Activated CD4-positive, alpha-beta T cell treated with anti-CD3 and anti-CD28 coated beads, Interleukin-2, amount 10 ng/mL, durations not matched to agents 24 days and 14 days (primary cell): ENCODE measurements around the gene CCSER1. TPM values are rescaled to one million over a fixed set of nuclear protein-coding genes. Genes with fewer than 3 reads are reported as not detected.
"Not testable (repeated sequence)": the region's sequence is repeated elsewhere in the genome, so short reads cannot be mapped to it uniquely, and the experiment has no call there.

ENCODE experiments used
- DNase-seq: peaks from one replicate; pipeline ENCODE4 v3.0.0; 2022
- H3K27ac Mint-ChIP-seq: one replicate; pipeline ENCODE4 v1.8.0; 2022; ENCODE audit warnings: mild to moderate bottlenecking, mixed read lengths
- H3K27me3 Mint-ChIP-seq: one replicate; pipeline ENCODE4 v1.8.0; 2022; ENCODE audit warnings: mixed read lengths
- H3K36me3 Mint-ChIP-seq: one replicate; pipeline ENCODE4 v1.8.0; 2022; ENCODE audit warnings: low read depth, mild to moderate bottlenecking, mixed read lengths
- H3K4me1 Mint-ChIP-seq: one replicate; pipeline ENCODE4 v1.8.0; 2021; ENCODE audit warnings: mixed read lengths
- H3K4me3 Mint-ChIP-seq: one replicate; pipeline ENCODE4 v1.8.0; 2022; ENCODE audit warnings: mild to moderate bottlenecking, moderate library complexity, mixed read lengths
- H3K9me3 Mint-ChIP-seq: one replicate; pipeline ENCODE4 v1.8.0; 2021; ENCODE audit warnings: mixed read lengths
- intact Hi-C: fragments of 100-400 bp; cut with micrococcal nuclease; formaldehyde crosslinking; loops from one replicate; pipeline ENCODE4 v1.15.1; 2023
- total RNA-seq: library from RNA; stranded (reverse); gene quantifications from 2 replicates; pipeline ENCODE4 v1.2.3, GENCODE V29; 2022

The CCSER1 gene
- total RNA-seq, 1 donor from 2014 or later, result not detected

DNA sequence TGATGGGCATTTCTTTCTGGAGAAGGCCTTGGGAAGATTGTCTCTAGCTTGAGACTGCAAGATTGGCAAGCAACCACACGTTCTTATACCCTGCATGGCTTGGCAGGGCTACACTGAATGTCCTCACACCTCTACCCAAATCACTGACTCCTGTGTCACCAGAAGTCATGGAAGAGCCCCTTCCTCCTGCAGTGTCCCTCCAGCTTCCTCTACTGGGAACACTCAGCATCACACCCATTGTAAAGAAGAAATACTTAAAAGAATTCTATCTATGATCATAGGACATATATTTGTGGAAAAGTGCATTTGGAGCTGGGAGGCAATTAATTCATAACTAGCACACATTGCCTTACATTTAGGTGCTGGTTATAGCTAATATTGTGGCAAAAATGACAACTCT is 113.1 kb downstream of the CCSER1 start:
- no peak for DNase-seq
- intact Hi-C loops, result no loop called here
- no peaks in the 10 kb centered on the region for H3K27me3 Mint-ChIP-seq
- H3K9me3 Mint-ChIP-seq, result no peaks in the 10 kb centered on the region
- H3K27ac Mint-ChIP-seq, result no peak overlapping the region
- H3K4me3 Mint-ChIP-seq, result no peak overlapping the region
- no peaks in the 10 kb centered on the region for H3K36me3 Mint-ChIP-seq
- H3K4me1 Mint-ChIP-seq, result no peaks in the 10 kb centered on the region

GRCh38 chr4:90241008-90241407 is 113.8 kb downstream of the CCSER1 start:
- Mint-ChIP-seq H3K9me3 (no peaks in the 10 kb centered on the region), H3K27ac (no peak overlapping the region), H3K4me1 (no peaks in the 10 kb centered on the region), H3K36me3 (no peaks in the 10 kb centered on the region), H3K4me3 (no peak overlapping the region), H3K27me3 (no peaks in the 10 kb centered on the region)
- intact Hi-C loops, result no loop called here
- DNase-seq, result no peak

GRCh38 chr4:90245837-90246236 is 118.6 kb downstream of the CCSER1 start:
- Mint-ChIP-seq H3K4me3 (no peak overlapping the region), H3K9me3 (no peaks in the 10 kb centered on the region), H3K27me3 (no peaks in the 10 kb centered on the region), H3K36me3 (no peaks in the 10 kb centered on the region), H3K4me1 (no peaks in the 10 kb centered on the region), H3K27ac (no peak overlapping the region)
- intact Hi-C loops, result no loop called here
- no peak for DNase-seq

DNA sequence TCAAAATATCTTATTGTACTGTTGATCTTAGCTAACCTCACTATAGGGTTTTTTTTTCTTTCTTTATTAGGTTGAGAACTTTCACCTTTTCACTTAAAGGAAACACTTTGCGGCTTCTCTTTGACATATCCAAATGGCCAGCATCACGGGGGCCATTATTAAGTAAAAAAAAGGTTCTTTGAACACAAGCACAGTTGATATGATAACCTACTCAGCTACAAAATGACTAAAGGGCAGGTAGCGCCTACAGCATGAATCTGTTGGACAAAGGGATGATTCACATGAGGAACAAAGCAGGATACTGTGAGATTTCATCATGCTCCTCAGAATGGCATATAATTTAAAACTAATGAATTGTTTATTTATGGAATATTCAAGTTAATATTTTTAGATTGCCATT is 119.6 kb downstream of the CCSER1 start:
- no peaks in the 10 kb centered on the region for H3K4me1 Mint-ChIP-seq
- no peaks in the 10 kb centered on the region for H3K9me3 Mint-ChIP-seq
- intact Hi-C loops, result no loop called here
- no peak for DNase-seq
- no peak overlapping the region for H3K27ac Mint-ChIP-seq
- no peaks in the 10 kb centered on the region for H3K27me3 Mint-ChIP-seq
- no peaks in the 10 kb centered on the region for H3K36me3 Mint-ChIP-seq
- H3K4me3 Mint-ChIP-seq, result no peak overlapping the region

DNA sequence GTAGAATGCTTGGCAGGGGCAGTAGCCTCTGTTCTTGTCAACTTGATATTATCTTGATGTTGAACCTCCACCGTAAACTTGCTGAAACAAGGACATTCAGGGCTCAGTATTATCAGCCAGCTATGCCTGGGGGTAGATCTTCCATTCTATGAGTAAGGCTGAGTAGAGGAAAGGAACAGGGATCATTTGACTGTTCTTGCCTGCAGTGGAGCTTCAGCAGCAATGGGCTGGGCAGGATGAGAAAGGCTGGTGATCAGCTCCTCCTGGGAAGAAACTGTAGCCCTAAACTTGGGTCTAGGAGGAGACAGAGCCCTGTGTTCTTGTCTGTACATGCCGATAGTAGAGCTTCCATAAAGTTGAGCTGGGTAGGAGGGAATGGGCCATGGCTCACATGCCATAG is 127.2 kb downstream of the CCSER1 start:
- H3K27ac Mint-ChIP-seq, result no peak overlapping the region
- no peak for DNase-seq
- no peaks in the 10 kb centered on the region for H3K9me3 Mint-ChIP-seq
- no peaks in the 10 kb centered on the region for H3K36me3 Mint-ChIP-seq
- no peaks in the 10 kb centered on the region for H3K27me3 Mint-ChIP-seq
- no peaks in the 10 kb centered on the region for H3K4me1 Mint-ChIP-seq
- intact Hi-C loops, result no loop called here
- no peak overlapping the region for H3K4me3 Mint-ChIP-seq

GRCh38 chr4:90274175-90274574 is 147.0 kb downstream of the CCSER1 start:
- Mint-ChIP-seq H3K4me3 (no peak overlapping the region), H3K4me1 (no peaks in the 10 kb centered on the region), H3K27ac (no peak overlapping the region), H3K9me3 (no peaks in the 10 kb centered on the region), H3K36me3 (no peaks in the 10 kb centered on the region), H3K27me3 (no peaks in the 10 kb centered on the region)
- DNase-seq, result no peak
- intact Hi-C loops, result no loop called here

GRCh38 chr4:90280954-90281353 is 153.8 kb downstream of the CCSER1 start:
- Mint-ChIP-seq H3K9me3 (no peaks in the 10 kb centered on the region), H3K4me3 (no peak overlapping the region), H3K4me1 (no peaks in the 10 kb centered on the region), H3K36me3 (no peaks in the 10 kb centered on the region), H3K27me3 (no peaks in the 10 kb centered on the region), H3K27ac (no peak overlapping the region)
- no peak for DNase-seq
- intact Hi-C loops, result no loop called here

DNA sequence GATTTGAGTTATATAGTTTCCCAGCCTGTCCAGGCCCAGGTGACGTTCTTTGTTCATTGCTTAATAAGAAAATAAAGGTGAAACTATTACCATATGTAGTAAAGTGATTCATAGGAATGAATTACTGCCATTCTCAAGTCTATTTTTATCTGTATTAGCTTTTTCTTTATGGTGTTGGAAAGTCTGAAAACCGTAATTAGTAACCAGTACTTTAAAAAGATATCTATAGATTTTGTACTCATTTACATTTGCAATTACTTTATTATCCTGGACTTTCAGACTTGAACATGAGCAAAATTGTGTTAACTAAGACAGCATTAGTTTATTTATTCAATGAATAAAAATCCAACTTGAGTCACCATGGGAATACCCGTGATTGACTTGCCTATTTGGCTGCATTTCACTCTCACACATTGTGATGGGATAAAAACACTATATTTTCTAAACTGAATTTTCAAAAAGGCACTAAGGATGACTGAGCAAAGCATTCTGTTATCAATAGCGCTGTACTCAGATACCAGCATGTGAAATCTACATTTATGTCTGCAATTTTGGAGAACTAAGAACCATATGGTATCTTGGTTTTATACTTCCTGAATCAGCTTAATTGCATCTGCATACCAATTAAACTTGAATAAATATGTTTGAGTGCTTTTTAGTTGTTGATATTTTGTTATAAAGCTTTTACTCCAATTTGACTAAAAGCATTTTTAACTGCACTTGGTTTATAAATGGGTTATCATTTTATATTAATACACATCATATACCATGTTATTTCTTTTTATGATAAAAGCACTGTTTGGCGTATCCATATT is 154.6 kb downstream of the CCSER1 start:
- Mint-ChIP-seq H3K27ac (no peak overlapping the region), H3K4me1 (no peaks in the 10 kb centered on the region), H3K4me3 (no peak overlapping the region), H3K27me3 (no peaks in the 10 kb centered on the region), H3K9me3 (no peaks in the 10 kb centered on the region), H3K36me3 (no peaks in the 10 kb centered on the region)
- DNase-seq, result no peak
- intact Hi-C loops, result no loop called here

- no peaks in the 10 kb centered on the region for H3K27me3 Mint-ChIP-seq
- intact Hi-C loops, result no loop called here
- DNase-seq, result no peak
- no peak overlapping the region for H3K4me3 Mint-ChIP-seq
- H3K9me3 Mint-ChIP-seq, result no peaks in the 10 kb centered on the region
- H3K4me1 Mint-ChIP-seq, result no peaks in the 10 kb centered on the region
- H3K27ac Mint-ChIP-seq, result no peak overlapping the region
- H3K36me3 Mint-ChIP-seq, result no peaks in the 10 kb centered on the region
Observed at GRCh38 chr4:90290345-90290744, 163.2 kb downstream of the CCSER1 start.

DNA sequence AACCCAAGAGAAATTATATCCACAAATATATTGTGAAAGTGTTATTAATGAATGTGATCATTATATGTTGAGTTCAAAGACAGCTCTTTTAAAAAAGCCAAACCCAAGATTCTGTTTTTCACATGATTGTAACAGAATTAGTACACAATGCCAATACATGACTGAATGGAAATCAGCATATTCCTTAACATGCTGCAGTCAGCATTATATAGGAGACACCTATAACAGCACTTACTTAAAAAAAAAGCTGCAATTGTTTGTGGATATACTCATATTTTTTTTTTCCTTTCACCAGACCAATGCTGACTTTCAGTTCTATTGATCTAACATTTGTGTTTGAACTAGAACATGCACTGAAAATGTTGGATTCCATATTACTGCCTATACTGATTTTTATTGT is 165.2 kb downstream of the CCSER1 start:
- DNase-seq, result no peak
- Mint-ChIP-seq H3K27me3 (no peaks in the 10 kb centered on the region), H3K4me1 (no peaks in the 10 kb centered on the region), H3K36me3 (no peaks in the 10 kb centered on the region), H3K27ac (no peak overlapping the region), H3K9me3 (no peaks in the 10 kb centered on the region), H3K4me3 (no peak overlapping the region)
- intact Hi-C loops, result no loop called here

DNA sequence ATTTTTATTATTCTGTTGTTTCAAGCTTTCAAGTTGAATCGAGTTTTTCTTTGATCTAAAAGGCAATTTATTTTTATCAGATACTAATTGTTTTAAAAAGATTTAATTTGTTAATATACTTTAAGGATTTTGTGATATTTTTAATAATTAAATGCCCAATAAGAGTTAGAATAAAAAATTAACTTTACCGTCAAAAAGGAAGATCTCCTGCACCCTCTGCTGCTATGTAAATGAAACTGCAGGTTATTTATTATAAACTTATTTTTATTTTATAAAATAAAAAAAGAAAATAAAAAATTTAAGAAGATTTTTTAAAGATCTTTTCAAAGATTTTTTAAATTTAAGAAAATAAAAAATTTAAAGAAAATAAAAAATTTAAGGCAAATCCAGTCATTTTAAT is 166.1 kb downstream of the CCSER1 start:
- Mint-ChIP-seq H3K9me3 (no peaks in the 10 kb centered on the region), H3K27me3 (no peaks in the 10 kb centered on the region), H3K4me1 (no peaks in the 10 kb centered on the region), H3K36me3 (no peaks in the 10 kb centered on the region), H3K27ac (no peak overlapping the region), H3K4me3 (no peak overlapping the region)
- intact Hi-C loops, result no loop called here
- no peak for DNase-seq

GRCh38 chr4:90299373-90299772 is 172.2 kb downstream of the CCSER1 start:
- no peak overlapping the region for H3K4me3 Mint-ChIP-seq
- H3K9me3 Mint-ChIP-seq, result no peaks in the 10 kb centered on the region
- H3K4me1 Mint-ChIP-seq, result no peaks in the 10 kb centered on the region
- H3K27me3 Mint-ChIP-seq, result peaks cover 1% of the 10 kb centered on the region
- H3K27ac Mint-ChIP-seq, result no peak overlapping the region
- DNase-seq, result no peak
- H3K36me3 Mint-ChIP-seq, result no peaks in the 10 kb centered on the region
- intact Hi-C loops, result no loop called here

- H3K9me3 Mint-ChIP-seq, result no peaks in the 10 kb centered on the region
- no peak for DNase-seq
- H3K27ac Mint-ChIP-seq, result no peak overlapping the region
- H3K4me1 Mint-ChIP-seq, result no peaks in the 10 kb centered on the region
- intact Hi-C loops, result no loop called here
- H3K27me3 Mint-ChIP-seq, result no peaks in the 10 kb centered on the region
- no peak overlapping the region for H3K4me3 Mint-ChIP-seq
- no peaks in the 10 kb centered on the region for H3K36me3 Mint-ChIP-seq
Observed at GRCh38 chr4:90306810-90307209, 179.6 kb downstream of the CCSER1 start.

- intact Hi-C loops, H3K27me3 Mint-ChIP-seq, H3K4me1 Mint-ChIP-seq, H3K9me3 Mint-ChIP-seq, H3K36me3 Mint-ChIP-seq, DNase-seq, H3K4me3 Mint-ChIP-seq, H3K27ac Mint-ChIP-seq: not testable (repeated sequence)
Observed at GRCh38 chr4:90317140-90317539, 189.9 kb downstream of the CCSER1 start.

- H3K4me1 Mint-ChIP-seq, result no peaks in the 10 kb centered on the region
- intact Hi-C loops, result no loop called here
- H3K27me3 Mint-ChIP-seq, result no peaks in the 10 kb centered on the region
- no peak for DNase-seq
- no peak overlapping the region for H3K27ac Mint-ChIP-seq
- no peaks in the 10 kb centered on the region for H3K9me3 Mint-ChIP-seq
- no peak overlapping the region for H3K4me3 Mint-ChIP-seq
- no peaks in the 10 kb centered on the region for H3K36me3 Mint-ChIP-seq
Observed at GRCh38 chr4:90317785-90318184, 190.6 kb downstream of the CCSER1 start.
